ENCODE measurements around the gene SSR1. TPM values are rescaled to one million over a fixed set of nuclear protein-coding genes. Genes with fewer than 3 reads are reported as not detected.
"Not testable (repeated sequence)": the region's sequence is repeated elsewhere in the genome, so short reads cannot be mapped to it uniquely, and the experiment has no call there.

Gene SSR1
- total and polyA plus RNA-seq, 2 donors from 2014 or later, result 40.4 to 163 TPM

- Histone ChIP-seq H3K36me3 (ENCODE audit: control insufficient read depth in 2 of 3, insufficient read depth in 3 of 3, low read length in 3 of 3) (no peaks in the 10 kb centered on the region), H3K27ac (ENCODE audit: low read depth in 2 of 2, low read length in 2 of 2) (no peak overlapping the region), H3K27me3 (ENCODE audit: control insufficient read depth, insufficient read depth, low read length) (no peaks in the 10 kb centered on the region), H3K4me3 (ENCODE audit: low read length in 3 of 3) (no peak overlapping the region), H3K4me1 (ENCODE audit: control insufficient read depth in 2 of 3, insufficient read depth in 2 of 3, low read depth in 1 of 3, low read length in 3 of 3) (no peaks in the 10 kb centered on the region), H3K9ac (ENCODE audit: low read length in 3 of 3) (no peak overlapping the region), H3K9me3 (ENCODE audit: control insufficient read depth in 2 of 3, insufficient read depth in 1 of 3, low read length in 3 of 3) (no peaks in the 10 kb centered on the region)
- DNase-seq (peak in 2 of 5 donors; percentile 34 to 90), FAIRE-seq (no peak)
- TF ChIP-seq, protein P1, sequence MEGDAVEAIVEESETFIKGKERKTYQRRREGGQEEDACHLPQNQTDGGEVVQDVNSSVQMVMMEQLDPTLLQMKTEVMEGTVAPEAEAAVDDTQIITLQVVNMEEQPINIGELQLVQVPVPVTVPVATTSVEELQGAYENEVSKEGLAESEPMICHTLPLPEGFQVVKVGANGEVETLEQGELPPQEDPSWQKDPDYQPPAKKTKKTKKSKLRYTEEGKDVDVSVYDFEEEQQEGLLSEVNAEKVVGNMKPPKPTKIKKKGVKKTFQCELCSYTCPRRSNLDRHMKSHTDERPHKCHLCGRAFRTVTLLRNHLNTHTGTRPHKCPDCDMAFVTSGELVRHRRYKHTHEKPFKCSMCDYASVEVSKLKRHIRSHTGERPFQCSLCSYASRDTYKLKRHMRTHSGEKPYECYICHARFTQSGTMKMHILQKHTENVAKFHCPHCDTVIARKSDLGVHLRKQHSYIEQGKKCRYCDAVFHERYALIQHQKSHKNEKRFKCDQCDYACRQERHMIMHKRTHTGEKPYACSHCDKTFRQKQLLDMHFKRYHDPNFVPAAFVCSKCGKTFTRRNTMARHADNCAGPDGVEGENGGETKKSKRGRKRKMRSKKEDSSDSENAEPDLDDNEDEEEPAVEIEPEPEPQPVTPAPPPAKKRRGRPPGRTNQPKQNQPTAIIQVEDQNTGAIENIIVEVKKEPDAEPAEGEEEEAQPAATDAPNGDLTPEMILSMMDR (IDR thresholded peaks at IDR 0.05; ENCODE audit: borderline replicate concordance, extremely low read depth, insufficient read depth), result no peak
- intact Hi-C loops (cut with DNase I), result no loop called here
These were observed 45.4 kb downstream of the SSR1 start for GRCh38 chr6:7267466-7268091.

DNA sequence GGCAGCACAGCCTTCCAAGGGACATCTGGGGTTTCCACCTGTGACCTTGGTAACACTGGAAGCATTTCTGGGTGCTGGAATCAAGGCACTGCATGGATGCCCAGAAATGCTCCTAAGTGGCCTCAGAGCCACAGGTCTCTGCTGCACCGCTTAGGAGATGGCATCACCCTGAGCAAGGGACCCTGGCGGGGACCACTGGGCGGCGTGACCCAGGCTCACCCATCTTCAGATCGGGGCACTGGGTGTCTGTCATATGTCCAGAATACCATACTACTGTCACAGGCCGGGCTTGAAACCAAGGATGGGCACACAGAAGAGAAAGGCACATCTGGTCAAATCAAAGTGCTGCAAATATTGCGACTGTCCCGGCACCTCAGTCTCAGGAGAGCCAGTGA lies 45.9 kb downstream of the SSR1 start:
- DNase-seq, result peak in 2 of 5 donors; percentile 35 to 73
- H3K27ac ChIP-seq (ENCODE audit: low read depth in 2 of 2, low read length in 2 of 2), result no peak overlapping the region
- no peak for FAIRE-seq
- H3K36me3 ChIP-seq (ENCODE audit: control insufficient read depth in 2 of 3, insufficient read depth in 3 of 3, low read length in 3 of 3), result no peaks in the 10 kb centered on the region
- intact Hi-C loops (cut with DNase I), result no loop called here
- H3K27me3 ChIP-seq (ENCODE audit: control insufficient read depth, insufficient read depth, low read length), result no peaks in the 10 kb centered on the region
- H3K9me3 ChIP-seq (ENCODE audit: control insufficient read depth in 2 of 3, insufficient read depth in 1 of 3, low read length in 3 of 3), result no peaks in the 10 kb centered on the region
- TF ChIP-seq, protein P1 (IDR thresholded peaks at IDR 0.05; ENCODE audit: borderline replicate concordance, extremely low read depth, insufficient read depth), result no peak
- H3K4me1 ChIP-seq (ENCODE audit: control insufficient read depth in 2 of 3, insufficient read depth in 2 of 3, low read depth in 1 of 3, low read length in 3 of 3), result no peaks in the 10 kb centered on the region
- no peak overlapping the region for H3K4me3 ChIP-seq (ENCODE audit: low read length in 3 of 3)
- no peak overlapping the region for H3K9ac ChIP-seq (ENCODE audit: low read length in 3 of 3)

DNA sequence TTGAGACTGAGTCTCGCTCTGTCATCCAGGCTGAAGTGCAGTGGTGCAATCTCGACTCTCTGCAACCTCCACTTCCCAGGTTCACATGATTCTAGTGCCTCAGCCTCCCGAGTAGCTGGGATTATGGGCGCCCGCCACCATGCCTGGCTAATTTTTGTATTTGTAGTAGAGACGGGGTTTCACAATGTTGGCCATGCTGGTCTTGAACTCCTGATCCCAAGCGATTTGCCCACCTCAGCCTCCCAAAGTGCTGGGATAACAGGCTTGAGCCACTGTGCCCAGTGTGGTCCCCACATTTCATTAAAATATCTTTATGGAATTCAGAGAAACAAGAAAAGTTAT lies 47.6 kb downstream of the SSR1 start:
- intact Hi-C loops (cut with DNase I); H3K27ac ChIP-seq (ENCODE audit: low read depth in 2 of 2, low read length in 2 of 2); H3K9ac ChIP-seq (ENCODE audit: low read length in 3 of 3); H3K9me3 ChIP-seq (ENCODE audit: control insufficient read depth in 2 of 3, insufficient read depth in 1 of 3, low read length in 3 of 3); H3K4me3 ChIP-seq (ENCODE audit: low read length in 3 of 3); FAIRE-seq; H3K27me3 ChIP-seq (ENCODE audit: control insufficient read depth, insufficient read depth, low read length); H3K36me3 ChIP-seq (ENCODE audit: control insufficient read depth in 2 of 3, insufficient read depth in 3 of 3, low read length in 3 of 3): not testable (repeated sequence)
- DNase-seq, result peak in 1 of 5 donors; percentile 22
- H3K4me1 ChIP-seq (ENCODE audit: control insufficient read depth in 2 of 3, insufficient read depth in 2 of 3, low read depth in 1 of 3, low read length in 3 of 3), result peaks cover 0 to 13% (median 11%) of the 10 kb centered on the region in 3 donors

GRCh38 chr6:7264686-7265384 lies 48.2 kb downstream of the SSR1 start:
- no peaks in the 10 kb centered on the region for H3K36me3 ChIP-seq (ENCODE audit: control insufficient read depth in 2 of 3, insufficient read depth in 3 of 3, low read length in 3 of 3)
- FAIRE-seq (no peak), DNase-seq (peak in 2 of 5 donors; percentile 31 to 41)
- H3K4me1 ChIP-seq (ENCODE audit: control insufficient read depth in 2 of 3, insufficient read depth in 2 of 3, low read depth in 1 of 3, low read length in 3 of 3), result peaks cover 0 to 14% (median 14%) of the 10 kb centered on the region in 3 donors
- no peaks in the 10 kb centered on the region for H3K9me3 ChIP-seq (ENCODE audit: control insufficient read depth in 2 of 3, insufficient read depth in 1 of 3, low read length in 3 of 3)
- H3K27me3 ChIP-seq (ENCODE audit: control insufficient read depth, insufficient read depth, low read length), result no peaks in the 10 kb centered on the region
- H3K27ac ChIP-seq (ENCODE audit: low read depth in 2 of 2, low read length in 2 of 2), result no peak overlapping the region
- intact Hi-C loops (cut with DNase I), result no loop called here
- H3K9ac ChIP-seq (ENCODE audit: low read length in 3 of 3), result no peak overlapping the region
- TF ChIP-seq, protein P1 (IDR thresholded peaks at IDR 0.05; ENCODE audit: borderline replicate concordance, extremely low read depth, insufficient read depth), result no peak
- no peak overlapping the region for H3K4me3 ChIP-seq (ENCODE audit: low read length in 3 of 3)

Data from kidney (tissue), 14 donors.